Neural cell (in vitro differentiated cells): ENCODE results near the gene ITPR3. TPM values are rescaled to one million over a fixed set of nuclear protein-coding genes. Genes with fewer than 3 reads are reported as not detected.

Source experiments
- H2AFZ ChIP-seq: fragments of 200-600, 300-800 bp; sonication (generic), shearing (Covaris generic); 2 replicates; pipeline ENCODE4 v1.6.0; 2014; ENCODE audit warnings: low read depth, mild to moderate bottlenecking, antibody characterized with exemption, low read length, moderate library complexity
- H3F3A ChIP-seq: fragments of 200-600 bp; shearing (Covaris generic); 2 replicates; pipeline ENCODE4 v1.6.1; 2016; ENCODE audit warnings: mild to moderate bottlenecking, moderate library complexity, mixed read lengths, antibody characterized with exemption, low read length; ENCODE audit not compliant: insufficient read depth, poor library complexity, severe bottlenecking
- H3K27ac ChIP-seq: fragments of 200-600, 300-800 bp; sonication (generic), shearing (Covaris generic); 2 replicates; pipeline ENCODE4 v1.5.1; 2014; ENCODE audit warnings: mild to moderate bottlenecking, low read length, moderate library complexity
- H3K27me3 ChIP-seq: fragments of 300-800, 200-600 bp; sonication (generic), shearing (Covaris generic); 2 replicates; pipeline ENCODE4 v1.6.0; 2014; ENCODE audit warnings: mild to moderate bottlenecking, low read depth, low read length, moderate library complexity; ENCODE audit not compliant: insufficient read depth
- H3K36me3 ChIP-seq: fragments of 300-800, 200-600 bp; sonication (generic), shearing (Covaris generic); 2 replicates; pipeline ENCODE4 v1.5.1; 2014; ENCODE audit warnings: mild to moderate bottlenecking, antibody characterized with exemption, low read length, moderate library complexity; ENCODE audit not compliant: insufficient read depth
- H3K4me2 ChIP-seq: fragments of 300-800, 200-600 bp; sonication (generic), shearing (Covaris generic); 2 replicates; pipeline ENCODE4 v1.6.0; 2014; ENCODE audit warnings: mild to moderate bottlenecking, low read length
- H3K4me3 ChIP-seq: fragments of 300-800, 200-600 bp; sonication (generic), shearing (Covaris generic); 2 replicates; pipeline ENCODE4 v1.5.1; 2014; ENCODE audit warnings: mild to moderate bottlenecking, low read length, moderate library complexity
- H3K79me2 ChIP-seq: fragments of 200-600 bp; shearing (Covaris generic); replicated peaks from 2 replicates; pipeline ENCODE4 v1.6.0; 2014; ENCODE audit warnings: mild to moderate bottlenecking, low read length, moderate library complexity; ENCODE audit not compliant: insufficient read depth
- H3K9ac ChIP-seq: fragments of 300-800, 200-600 bp; sonication (generic), shearing (Covaris generic); 2 replicates; pipeline ENCODE4 v1.6.1; 2016; ENCODE audit warnings: mild to moderate bottlenecking, low read length, mixed read lengths
- H3K9me2 ChIP-seq: fragments of 200-600 bp; shearing (Covaris generic); 2 replicates; pipeline ENCODE4 v1.6.1; 2016; ENCODE audit warnings: mild to moderate bottlenecking, low read length, mixed read lengths; ENCODE audit not compliant: insufficient read depth
- H3K9me3 ChIP-seq: fragments of 200-600, 300-800 bp; sonication (generic), shearing (Covaris generic); 2 replicates; pipeline ENCODE4 v1.6.1; 2016; ENCODE audit warnings: mild to moderate bottlenecking, mixed run types, low read length, moderate library complexity, mixed read lengths
- H4K20me1 ChIP-seq: fragments of 200-600 bp; shearing (Covaris generic); 2 replicates; pipeline ENCODE4 v1.6.1; 2016; ENCODE audit warnings: mild to moderate bottlenecking, mixed run types; ENCODE audit not compliant: insufficient read depth
- EP300 ChIP-seq: fragments of 450-650 bp; conservative IDR thresholded peaks from 2 replicates; pipeline ENCODE4 v1.6.1; 2014; ENCODE audit warnings: antibody characterized with exemption, mild to moderate bottlenecking, moderate library complexity; ENCODE audit not compliant: poor library complexity, severe bottlenecking
- EZH2 ChIP-seq: fragments of 200-600, 300-800 bp; shearing (Covaris generic), sonication (generic); IDR thresholded peaks from 2 replicates; pipeline ENCODE4 v1.6.1; 2014; ENCODE audit warnings: antibody characterized with exemption, low read length, borderline replicate concordance, mild to moderate bottlenecking; ENCODE audit not compliant: insufficient read depth, poor library complexity, severe bottlenecking
- MXI1 ChIP-seq: fragments of 450-650 bp; conservative IDR thresholded peaks from 2 replicates; pipeline ENCODE4 v1.6.1; 2014; ENCODE audit warnings: antibody characterized with exemption, mild to moderate bottlenecking; ENCODE audit not compliant: poor library complexity, severe bottlenecking
- POLR2AphosphoS5 ChIP-seq: IDR thresholded peaks from 2 replicates; pipeline ENCODE4 v1.6.1; 2012
- RAD21 ChIP-seq: fragments of 450-650 bp; conservative IDR thresholded peaks from 2 replicates; pipeline ENCODE4 v1.6.1; 2014; ENCODE audit warnings: antibody characterized with exemption, mild to moderate bottlenecking, moderate library complexity
- REST ChIP-seq: IDR thresholded peaks from 2 replicates; pipeline ENCODE4 v1.6.1; 2012; ENCODE audit warnings: borderline replicate concordance
- SMC3 ChIP-seq: fragments of 450-650 bp; conservative IDR thresholded peaks from 2 replicates; pipeline ENCODE4 v1.6.1; 2014; ENCODE audit warnings: antibody characterized with exemption, mild to moderate bottlenecking, moderate library complexity; ENCODE audit not compliant: poor library complexity
- TAF1 ChIP-seq: IDR thresholded peaks from 2 replicates; pipeline ENCODE4 v1.6.1; 2012; ENCODE audit warnings: low read depth
- polyA plus RNA-seq: library from polyadenylated mRNA; depleted of rRNA; stranded (reverse); fragments of >200 nt; gene quantifications from 2 replicates; pipeline ENCODE4 v1.2.3, GENCODE V29; 2014
- TF ChIP-seq, protein P1 (sequence below): fragments of 450-650 bp; IDR thresholded peaks from 2 replicates; pipeline ENCODE4 v1.5.1; 2014; ENCODE audit warnings: antibody characterized with exemption, mild to moderate bottlenecking, moderate library complexity; ENCODE audit not compliant: poor library complexity, severe bottlenecking

The ITPR3 gene
- polyA plus RNA-seq, 1 donor from 2014 or later: 0.11 TPM

DNA sequence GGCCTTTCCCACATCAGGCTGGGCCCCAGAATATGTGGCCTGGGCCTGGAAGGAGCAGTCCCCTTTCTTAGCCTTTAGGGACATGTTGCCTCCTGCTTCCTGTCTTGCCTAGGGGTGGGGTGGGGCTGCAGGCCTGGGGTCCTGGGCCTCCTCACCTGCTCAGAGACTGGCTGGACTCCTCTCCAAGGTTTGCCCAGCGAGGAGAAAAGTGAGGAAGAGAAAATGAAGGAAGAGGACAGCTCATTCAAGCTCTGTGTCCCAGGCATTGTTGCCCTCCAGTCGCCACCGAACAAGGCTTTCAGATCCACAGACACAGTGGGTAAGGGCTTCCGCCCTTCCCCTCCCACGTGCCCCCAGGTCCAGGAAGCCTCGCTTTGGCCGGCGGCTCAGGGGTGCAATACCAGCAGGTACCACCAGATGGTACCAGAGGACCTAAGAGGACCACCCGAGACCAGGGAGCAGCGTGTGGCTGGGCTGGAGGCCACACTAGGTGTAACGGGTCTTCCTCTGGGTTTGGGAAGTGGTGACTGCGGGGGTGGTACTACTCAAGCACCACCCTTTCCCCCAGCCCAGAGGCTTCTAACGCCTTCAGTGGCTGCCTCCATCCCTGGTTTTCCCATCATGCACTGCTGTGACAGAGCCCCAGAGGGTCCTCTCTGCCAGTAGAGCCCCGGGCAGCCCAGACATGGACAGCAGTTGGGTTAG lies 35.6 kb upstream of the ITPR3 start:
- H3K27me3 ChIP-seq: no peaks in the 10 kb centered on the region
- H2AFZ ChIP-seq: no peak overlapping the region
- H3K79me2 ChIP-seq: no peaks in the 10 kb centered on the region
- H3K4me3 ChIP-seq: no peak overlapping the region
- no peaks in the 10 kb centered on the region for H3K9me2 ChIP-seq
- no peaks in the 10 kb centered on the region for H3F3A ChIP-seq
- no peak overlapping the region for H3K9ac ChIP-seq
- no peaks in the 10 kb centered on the region for H4K20me1 ChIP-seq
- H3K36me3 ChIP-seq: no peaks in the 10 kb centered on the region
- no peaks in the 10 kb centered on the region for H3K9me3 ChIP-seq
- no peak overlapping the region for H3K4me2 ChIP-seq
- H3K27ac ChIP-seq: no peak overlapping the region
- TF ChIP-seq SMC3: peak; percentile 97
- TF ChIP-seq, protein P1, sequence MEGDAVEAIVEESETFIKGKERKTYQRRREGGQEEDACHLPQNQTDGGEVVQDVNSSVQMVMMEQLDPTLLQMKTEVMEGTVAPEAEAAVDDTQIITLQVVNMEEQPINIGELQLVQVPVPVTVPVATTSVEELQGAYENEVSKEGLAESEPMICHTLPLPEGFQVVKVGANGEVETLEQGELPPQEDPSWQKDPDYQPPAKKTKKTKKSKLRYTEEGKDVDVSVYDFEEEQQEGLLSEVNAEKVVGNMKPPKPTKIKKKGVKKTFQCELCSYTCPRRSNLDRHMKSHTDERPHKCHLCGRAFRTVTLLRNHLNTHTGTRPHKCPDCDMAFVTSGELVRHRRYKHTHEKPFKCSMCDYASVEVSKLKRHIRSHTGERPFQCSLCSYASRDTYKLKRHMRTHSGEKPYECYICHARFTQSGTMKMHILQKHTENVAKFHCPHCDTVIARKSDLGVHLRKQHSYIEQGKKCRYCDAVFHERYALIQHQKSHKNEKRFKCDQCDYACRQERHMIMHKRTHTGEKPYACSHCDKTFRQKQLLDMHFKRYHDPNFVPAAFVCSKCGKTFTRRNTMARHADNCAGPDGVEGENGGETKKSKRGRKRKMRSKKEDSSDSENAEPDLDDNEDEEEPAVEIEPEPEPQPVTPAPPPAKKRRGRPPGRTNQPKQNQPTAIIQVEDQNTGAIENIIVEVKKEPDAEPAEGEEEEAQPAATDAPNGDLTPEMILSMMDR: peak; percentile 99
- no peak for TF ChIP-seq POLR2AphosphoS5
- no peak for TF ChIP-seq TAF1
- peak; percentile 98 for TF ChIP-seq RAD21
- no peak for TF ChIP-seq EZH2
- TF ChIP-seq REST: no peak
- no peak for TF ChIP-seq EP300
- peak; percentile 43 for TF ChIP-seq MXI1

DNA sequence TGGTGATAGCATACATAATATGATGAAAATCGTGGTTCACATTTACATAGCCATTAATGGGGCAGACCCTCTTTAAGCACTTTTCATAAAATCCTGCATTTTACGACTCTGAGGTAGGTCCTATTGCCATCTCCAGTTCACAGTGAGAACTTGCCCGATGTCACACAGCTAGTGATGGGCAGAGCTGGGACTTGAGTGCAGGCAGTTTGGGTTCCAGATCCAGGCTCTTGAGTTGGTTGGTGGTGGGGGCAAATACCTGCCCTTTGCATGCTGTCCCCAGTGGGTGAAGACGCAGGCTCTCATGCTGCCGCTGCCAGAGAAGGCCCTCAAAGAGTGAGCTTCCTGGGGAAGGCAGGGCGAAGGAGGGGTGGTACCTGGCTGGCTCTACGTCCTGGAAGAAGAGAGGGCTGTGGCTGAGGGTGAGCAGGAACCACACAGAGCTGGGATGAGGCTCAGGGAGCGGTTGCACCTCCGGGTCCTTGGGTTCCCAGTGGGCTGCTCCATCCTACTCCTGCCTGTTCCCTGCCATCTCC lies 34.9 kb upstream of the ITPR3 start:
- H2AFZ ChIP-seq: no peak overlapping the region
- no peak overlapping the region for H3K4me3 ChIP-seq

More for the DNA sequence above, 34.9 kb upstream of the ITPR3 start:
- H3K79me2 ChIP-seq: no peaks in the 10 kb centered on the region
- no peaks in the 10 kb centered on the region for H3K9me2 ChIP-seq
- no peak overlapping the region for H3K27ac ChIP-seq
- no peak overlapping the region for H3K4me2 ChIP-seq
- no peaks in the 10 kb centered on the region for H3K27me3 ChIP-seq
- H3K9ac ChIP-seq: no peak overlapping the region
- TF ChIP-seq TAF1 (no peak), MXI1 (no peak), POLR2AphosphoS5 (no peak), EP300 (no peak), RAD21 (no peak), REST (no peak), SMC3 (no peak), EZH2 (no peak)
- TF ChIP-seq, protein P1: no peak
- no peaks in the 10 kb centered on the region for H3F3A ChIP-seq
- H4K20me1 ChIP-seq: no peaks in the 10 kb centered on the region
- H3K9me3 ChIP-seq: no peaks in the 10 kb centered on the region
- no peaks in the 10 kb centered on the region for H3K36me3 ChIP-seq
